Choroid plexus epithelial cell (primary cell): Measurements from ENCODE around the gene MYH10.
A peak's percentile ranks its signal among the peaks of the same experiment; 100 is the strongest.

Source experiments
- DNase-seq: peaks from one replicate; pipeline ENCODE4 v3.0.0-alpha.2; 2010; ENCODE audit warnings: low read depth
- H3K4me3 ChIP-seq: 2 replicates; pipeline ENCODE4 v1.5.1; 2011; ENCODE audit warnings: low read depth, mild to moderate bottlenecking, control low read depth, low read length, moderate library complexity
- TF ChIP-seq, protein P1 (sequence below): conservative IDR thresholded peaks from 2 replicates; pipeline ENCODE4 v1.5.1; 2011; ENCODE audit warnings: low read depth, mild to moderate bottlenecking, control low read depth, inconsistent platforms, low read length, moderate library complexity

The MYH10 gene

DNA sequence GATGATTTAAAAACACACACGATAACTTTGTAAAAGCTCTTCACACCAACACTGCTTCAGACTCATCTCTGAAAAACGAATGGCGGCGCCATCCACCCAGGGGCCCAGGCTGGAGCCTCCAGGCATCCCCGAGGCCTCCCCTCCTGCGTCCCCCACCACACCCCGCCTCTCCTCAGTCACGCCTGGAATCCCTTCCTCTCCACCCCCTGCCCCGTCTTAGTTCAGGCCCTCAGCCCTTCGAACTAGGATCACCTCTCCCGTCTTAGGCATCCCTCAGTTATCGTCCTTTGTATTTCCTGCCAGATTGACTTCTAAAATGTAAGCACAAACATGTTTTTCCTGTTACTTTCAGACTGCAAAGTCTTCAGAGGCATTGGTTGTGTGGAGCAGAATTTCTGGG is 136.5 kb downstream of the MYH10 start:
- no peak for DNase-seq
- H3K4me3 ChIP-seq, result no peak overlapping the region
- TF ChIP-seq, protein P1, sequence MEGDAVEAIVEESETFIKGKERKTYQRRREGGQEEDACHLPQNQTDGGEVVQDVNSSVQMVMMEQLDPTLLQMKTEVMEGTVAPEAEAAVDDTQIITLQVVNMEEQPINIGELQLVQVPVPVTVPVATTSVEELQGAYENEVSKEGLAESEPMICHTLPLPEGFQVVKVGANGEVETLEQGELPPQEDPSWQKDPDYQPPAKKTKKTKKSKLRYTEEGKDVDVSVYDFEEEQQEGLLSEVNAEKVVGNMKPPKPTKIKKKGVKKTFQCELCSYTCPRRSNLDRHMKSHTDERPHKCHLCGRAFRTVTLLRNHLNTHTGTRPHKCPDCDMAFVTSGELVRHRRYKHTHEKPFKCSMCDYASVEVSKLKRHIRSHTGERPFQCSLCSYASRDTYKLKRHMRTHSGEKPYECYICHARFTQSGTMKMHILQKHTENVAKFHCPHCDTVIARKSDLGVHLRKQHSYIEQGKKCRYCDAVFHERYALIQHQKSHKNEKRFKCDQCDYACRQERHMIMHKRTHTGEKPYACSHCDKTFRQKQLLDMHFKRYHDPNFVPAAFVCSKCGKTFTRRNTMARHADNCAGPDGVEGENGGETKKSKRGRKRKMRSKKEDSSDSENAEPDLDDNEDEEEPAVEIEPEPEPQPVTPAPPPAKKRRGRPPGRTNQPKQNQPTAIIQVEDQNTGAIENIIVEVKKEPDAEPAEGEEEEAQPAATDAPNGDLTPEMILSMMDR, result no peak

DNA sequence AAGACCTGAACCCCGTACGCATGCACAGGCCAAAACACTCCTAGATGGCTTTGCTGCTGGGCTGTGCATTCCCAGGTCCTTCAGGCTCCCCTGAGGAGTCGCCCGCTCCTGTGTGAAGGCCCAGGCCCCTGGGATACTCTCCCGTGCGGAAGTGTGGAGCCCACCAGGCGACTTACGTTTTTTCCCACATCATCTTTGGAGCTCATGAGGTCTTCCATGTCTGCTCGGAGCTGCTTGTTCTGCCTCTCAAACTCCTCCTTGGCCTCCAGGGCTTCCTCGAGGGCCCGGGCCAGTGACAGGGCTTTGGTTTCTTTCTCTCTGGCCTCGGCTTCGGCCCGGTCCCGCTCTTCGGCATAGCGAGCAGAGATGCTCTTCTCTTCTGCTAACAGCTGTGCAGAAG is 138.4 kb downstream of the MYH10 start:
- H3K4me3 ChIP-seq, result no peak overlapping the region
- DNase-seq, result no peak
- TF ChIP-seq, protein P1, result no peak

DNA sequence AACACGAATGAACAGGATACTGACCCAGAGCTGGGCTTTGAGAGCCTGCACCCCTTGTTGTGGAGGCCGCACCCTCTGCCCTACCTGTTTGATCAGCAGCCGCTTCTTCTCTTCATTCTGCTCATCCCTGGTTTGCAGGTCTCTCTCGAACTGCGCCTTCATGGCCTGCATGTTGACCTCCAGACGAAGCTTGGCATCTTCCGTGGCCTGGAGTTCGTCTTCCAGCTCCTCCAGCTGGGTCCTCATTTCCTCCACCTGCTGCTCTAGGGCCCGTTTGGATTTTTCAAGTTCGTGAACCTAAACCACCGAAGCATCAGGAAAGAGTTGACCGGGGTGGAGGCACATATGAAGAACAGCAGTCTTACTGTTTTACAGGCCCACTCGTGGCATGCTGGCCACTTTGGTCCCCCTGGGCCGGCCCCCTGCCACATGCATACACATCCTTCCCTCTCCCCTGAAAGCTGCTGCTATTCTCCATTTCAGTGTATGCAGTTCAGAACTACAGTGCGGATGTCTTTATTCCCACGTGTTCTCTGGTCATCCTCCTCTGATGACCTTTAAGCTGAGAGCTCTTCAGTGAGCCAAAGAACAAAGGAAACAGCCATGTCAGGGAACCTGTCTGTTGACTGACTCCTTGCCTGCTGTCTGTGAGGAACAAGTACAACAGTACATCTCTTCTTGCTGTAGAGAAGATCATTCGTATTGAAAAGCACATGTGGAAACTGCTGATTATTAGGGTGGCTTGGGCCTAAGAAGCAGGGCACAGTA is 140.1 kb downstream of the MYH10 start:
- TF ChIP-seq, protein P1, result no peak
- DNase-seq, result no peak
- no peak overlapping the region for H3K4me3 ChIP-seq

DNA sequence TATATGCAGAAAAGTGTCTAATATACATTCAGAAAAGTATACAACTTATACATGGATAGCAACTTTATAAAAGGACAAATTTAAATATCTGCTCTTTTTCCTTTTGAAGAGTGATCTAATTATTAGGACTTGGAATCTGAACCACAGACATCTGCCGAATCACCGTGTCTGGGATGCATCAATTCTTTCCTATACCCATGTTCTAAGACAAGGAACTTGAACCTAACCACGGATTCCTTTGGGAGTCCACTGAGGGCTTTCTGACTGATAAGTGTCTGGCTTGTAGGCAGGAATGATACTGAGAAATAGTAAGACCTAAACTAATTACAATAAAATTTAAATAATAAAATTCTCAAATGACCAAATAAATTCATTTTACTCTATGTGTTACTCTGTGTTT is 140.7 kb downstream of the MYH10 start:
- H3K4me3 ChIP-seq, result no peak overlapping the region
- peak; percentile 18 for DNase-seq
- TF ChIP-seq, protein P1, result no peak

DNA sequence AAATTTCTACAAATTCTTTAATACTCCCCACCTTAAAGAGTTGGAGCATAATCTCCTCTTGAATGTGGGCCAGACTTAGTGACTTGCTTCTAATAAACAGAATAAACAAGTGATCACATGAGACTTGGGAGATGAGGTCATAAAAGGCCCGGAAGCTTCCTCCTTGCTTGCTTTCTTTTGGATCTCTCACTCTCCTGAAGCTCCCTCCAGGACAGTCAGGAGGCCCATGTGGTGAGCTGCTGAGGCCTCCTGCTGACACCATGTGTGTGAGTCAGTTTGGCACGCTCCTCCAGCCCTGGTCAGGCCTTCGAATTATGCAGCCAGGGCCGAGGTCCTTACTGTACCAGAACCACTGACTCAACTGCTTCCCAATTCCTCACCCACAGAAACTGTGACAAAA is 141.6 kb downstream of the MYH10 start:
- H3K4me3 ChIP-seq, result no peak overlapping the region
- TF ChIP-seq, protein P1, result no peak
- peak; percentile 98 for DNase-seq

DNA sequence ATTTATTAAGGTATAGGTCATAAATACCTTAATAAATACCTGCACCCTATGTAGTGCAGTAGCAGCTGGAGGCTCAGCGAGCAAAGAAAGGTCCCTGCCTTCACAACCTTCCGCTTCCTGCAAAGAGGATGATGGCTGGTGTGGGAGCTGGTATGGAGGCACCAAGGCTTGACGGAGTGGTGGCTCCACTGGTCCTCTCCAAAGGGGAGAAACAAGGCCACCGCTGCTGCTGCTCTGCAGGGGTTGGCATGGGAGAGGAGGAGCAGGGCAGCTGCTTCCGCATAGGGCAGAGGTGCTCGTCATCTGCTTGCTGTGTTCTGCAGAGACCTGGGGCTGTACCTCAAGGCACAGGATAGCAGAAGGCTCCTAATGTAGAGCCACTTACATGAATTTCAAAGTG is 142.0 kb downstream of the MYH10 start:
- DNase-seq, result no peak
- H3K4me3 ChIP-seq, result no peak overlapping the region
- TF ChIP-seq, protein P1, result no peak

DNA sequence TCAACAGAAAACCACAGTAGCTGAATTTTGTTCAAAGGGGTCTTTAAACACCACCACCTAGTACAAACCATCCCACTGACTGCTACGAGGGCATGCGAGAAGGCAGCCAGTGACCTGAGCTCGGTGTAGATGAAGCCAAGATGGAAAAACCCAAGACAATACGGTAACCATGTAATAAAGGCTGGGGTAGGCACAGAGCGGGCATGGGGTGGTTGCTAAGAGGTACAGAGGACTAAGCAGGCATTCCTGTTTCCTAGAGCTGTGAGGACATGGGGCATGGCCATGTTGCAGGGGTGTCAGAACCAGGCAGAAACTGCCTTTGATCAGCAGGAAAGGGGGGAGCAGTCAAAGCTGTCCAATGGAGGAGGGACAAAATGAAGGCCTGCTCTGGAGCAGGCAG is 142.8 kb downstream of the MYH10 start:
- DNase-seq, result no peak

More for the DNA sequence above, 142.8 kb downstream of the MYH10 start:
- TF ChIP-seq, protein P1, result no peak
- no peak overlapping the region for H3K4me3 ChIP-seq
